GM18873 (cell line): ENCODE data around the gene TNFRSF25.
"Not testable (repeated sequence)": the region's sequence is repeated elsewhere in the genome, so short reads cannot be mapped to it uniquely, and the experiment has no call there.

Experiments used
- ATAC-seq: cut with Tn5 transposase; IDR thresholded peaks from one replicate; pipeline ENCODE4 v1.9.1; 2021; ENCODE audit warnings: mild to moderate bottlenecking, moderate library complexity, moderate number of reproducible peaks; ENCODE audit not compliant: unreplicated experiment, low FRiP score

Gene TNFRSF25

DNA sequence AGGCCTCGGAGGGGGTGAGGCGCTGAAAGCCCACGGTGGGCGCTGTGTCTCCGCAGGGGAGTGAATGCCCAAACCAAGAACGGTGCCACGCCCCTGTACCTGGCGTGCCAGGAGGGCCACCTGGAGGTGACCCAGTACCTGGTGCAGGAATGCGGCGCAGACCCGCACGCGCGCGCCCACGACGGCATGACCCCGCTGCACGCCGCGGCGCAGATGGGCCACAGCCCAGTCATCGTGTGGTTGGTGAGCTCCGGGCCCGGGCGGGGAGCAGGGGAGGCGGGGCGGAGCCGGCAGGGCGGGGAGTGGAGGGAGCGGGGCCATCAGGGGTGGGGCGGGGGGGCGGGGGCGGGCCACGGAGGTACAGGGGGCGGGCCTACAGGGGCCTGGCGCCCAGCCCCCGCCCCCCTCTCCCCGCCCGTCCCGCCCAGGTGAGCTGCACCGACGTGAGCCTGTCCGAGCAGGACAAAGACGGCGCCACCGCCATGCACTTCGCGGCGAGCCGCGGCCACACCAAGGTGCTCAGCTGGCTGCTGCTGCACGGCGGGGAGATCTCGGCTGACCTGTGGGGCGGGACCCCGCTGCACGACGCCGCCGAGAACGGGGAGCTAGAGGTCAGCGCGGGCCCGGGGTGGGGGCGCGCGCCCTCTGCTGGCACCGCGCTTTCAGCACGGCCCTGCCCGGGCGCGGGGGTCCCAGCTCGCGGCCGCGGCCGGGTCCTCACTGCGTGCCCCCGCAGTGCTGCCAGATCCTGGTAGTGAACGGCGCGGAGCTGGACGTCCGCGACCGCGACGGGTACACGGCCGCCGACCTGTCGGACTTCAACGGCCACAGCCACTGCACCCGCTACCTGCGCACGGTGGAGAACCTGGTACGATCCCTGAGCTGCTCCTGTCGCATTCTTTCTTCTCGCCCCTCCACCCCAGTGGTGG lies 25.5 kb downstream of the TNFRSF25 start:
- no peak for ATAC-seq

DNA sequence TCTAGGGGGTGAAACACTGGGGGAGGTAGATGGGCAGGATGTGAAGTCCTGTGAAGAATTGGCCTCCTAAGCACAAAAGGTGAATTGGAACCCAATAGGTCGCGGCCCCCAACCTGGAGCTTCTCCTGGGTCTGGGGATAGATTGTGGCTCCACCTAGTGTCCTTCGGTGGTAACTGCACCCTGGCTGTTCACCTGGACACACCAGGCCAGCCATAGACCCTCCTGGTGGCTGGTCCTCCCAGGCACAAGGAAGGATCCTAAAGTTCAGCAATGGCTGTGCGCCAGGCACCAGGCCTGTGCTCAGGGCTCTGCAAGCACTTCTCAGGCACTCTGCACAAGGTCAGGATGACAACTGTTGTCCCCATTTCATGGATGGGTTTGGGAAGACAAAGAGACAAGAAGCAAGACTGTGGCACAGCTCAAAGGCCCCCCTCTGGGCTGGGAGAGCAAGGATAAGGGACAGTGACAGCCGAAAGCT lies 27.9 kb downstream of the TNFRSF25 start:
- ATAC-seq = no peak

DNA sequence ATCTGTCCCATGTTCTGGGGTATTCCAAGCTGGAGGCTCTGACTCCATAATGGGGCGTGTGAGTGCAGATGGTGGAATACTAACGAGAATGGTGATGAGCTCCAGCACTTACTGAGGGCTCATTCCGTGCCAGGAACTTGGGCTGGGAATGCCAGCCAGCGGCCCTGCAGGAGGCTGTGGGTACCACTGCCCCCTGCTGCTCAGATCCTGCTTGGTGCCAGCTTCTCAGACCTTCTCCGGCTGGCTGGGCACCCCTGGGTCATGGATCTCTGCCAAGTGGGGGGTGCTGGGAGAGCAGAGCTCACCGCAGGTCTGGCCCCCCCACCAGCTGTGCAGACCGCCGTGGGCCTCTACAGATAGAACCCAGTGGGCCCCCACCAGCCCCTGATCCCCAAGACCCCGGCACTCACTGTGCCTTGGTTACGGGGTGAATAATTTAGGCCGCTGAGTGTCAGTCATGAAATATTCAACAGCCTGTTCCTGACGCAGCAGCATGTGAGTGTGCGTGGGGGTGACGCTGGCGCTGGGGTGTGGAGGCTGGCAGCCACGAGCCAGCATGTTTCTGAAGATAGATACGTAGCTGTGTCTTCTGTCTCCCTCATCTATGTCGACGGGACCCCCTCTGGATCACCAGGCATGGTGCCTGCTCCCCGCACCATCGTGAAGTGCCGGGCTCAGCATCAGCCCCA lies 28.8 kb downstream of the TNFRSF25 start:
- not testable (repeated sequence) for ATAC-seq

DNA sequence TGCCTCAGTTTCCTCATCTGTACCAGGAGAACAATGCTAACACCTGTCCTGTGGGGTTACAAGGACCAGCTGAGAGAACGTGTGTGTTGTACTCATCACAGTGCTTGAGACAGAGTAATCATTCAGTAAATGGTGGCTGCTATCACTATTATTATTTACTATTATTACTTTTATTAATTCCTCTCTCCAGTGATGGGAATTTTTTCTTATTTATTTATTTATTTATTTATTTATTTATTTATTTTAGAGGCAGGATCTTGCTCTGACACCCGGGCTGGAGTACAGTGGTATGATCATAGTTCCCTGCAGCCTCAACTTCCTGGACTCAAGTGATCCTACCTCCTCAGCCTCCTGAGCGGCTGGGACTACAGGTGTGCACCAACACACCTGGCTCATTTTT lies 29.7 kb downstream of the TNFRSF25 start:
- not testable (repeated sequence) for ATAC-seq

DNA sequence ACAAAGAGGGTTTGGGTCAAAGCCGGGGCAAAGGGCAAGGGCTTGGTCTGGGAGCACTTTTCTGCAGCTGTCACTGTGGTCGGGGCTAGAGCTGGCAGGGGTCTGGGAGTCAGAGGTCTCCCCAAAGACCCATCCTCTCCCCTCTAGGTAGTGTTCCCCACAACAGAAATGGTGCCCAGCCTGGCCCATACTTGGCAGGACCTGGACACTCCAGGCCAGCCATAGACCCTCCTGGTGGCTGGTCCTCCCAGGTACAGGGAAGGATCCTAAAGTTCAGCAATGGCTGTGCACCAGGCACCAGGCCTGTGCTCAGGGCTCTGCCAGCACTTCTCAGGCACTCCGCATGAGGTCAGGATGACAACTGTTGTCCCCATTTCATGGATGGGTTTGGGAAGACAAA lies 30.4 kb downstream of the TNFRSF25 start:
- no peak for ATAC-seq

DNA sequence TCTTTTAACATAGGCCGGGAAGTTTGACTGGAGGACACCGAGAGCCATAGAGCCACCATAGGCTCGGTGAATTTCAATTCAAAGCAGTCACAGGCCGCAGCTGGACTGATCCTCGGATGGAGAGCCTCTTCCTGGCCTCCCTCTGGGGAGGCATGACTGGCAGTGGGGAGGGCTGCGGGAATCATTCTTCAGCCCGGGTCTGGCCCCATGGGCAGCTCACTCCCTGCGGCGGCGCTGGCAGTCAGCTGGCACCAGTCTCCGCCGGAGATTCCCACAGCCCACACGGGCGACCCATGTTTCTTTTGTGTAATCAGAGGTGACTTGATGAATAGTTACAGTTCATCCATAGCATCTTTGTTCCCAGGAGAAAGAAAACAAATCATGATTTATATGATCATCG lies 30.8 kb downstream of the TNFRSF25 start:
- ATAC-seq = no peak

DNA sequence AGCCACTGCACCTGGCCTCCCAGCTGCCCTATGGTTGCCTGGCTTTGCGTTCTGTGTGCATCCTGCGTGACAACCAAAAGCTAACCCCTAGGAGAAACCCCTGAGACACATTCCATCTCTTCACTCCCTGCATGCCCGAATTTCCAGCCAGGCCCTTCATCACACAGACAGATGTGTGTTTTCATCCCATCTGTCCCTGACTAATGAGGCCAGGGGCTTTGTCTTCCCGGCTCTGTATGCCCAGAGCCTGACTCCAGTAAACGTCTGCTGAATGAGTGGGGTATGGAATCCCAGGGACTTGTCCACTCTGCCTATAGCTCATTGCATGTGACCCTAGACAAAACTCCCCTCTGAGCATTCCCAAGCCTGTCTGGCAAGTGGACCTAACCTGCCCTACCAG lies 31.8 kb downstream of the TNFRSF25 start:
- ATAC-seq = no peak

DNA sequence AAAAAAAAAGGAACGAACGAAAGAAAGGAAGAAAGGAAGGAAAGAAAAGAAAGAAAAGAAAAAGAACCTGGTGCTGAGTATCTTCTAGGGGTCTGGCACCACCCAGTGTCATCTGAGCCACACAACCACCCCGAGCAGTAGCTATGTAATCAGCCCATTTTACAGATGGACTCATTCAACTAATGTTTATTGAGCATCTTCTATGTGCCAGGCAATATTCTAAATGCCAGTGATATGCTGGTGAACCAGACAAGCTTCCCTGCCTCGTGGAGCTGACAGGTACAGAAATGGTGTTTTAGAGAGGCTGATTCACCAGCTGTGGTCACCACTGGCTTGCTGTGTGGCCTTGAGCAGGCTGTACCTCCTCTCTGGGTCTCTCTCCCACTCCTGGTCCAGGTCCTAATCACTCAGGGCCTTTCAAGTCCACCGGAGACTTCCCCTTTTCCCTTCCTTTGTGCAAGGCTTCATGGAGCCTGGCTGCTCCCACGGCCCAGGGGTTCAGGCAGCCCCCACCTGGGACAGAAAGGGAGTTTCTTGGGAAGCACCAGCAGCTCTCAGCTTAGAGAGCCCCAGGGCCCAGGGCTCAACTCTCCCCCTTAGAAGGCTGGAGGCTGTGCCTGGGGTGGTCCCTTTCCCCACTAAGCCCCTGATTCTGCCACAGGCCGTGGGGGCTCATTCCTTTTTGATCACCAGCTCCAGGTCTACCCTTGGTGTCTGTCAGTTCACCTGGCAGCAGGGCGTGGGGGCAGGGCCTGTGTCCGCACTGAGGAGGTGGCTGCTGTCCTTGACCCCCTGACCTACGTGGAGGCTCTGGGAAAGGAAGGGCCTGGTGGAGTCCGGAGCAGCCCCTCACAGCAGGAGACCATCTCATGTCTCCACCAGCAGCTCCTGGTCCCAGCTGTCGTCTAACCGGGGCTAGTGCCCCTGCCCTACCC lies 34.1 kb downstream of the TNFRSF25 start:
- not testable (repeated sequence) for ATAC-seq

DNA sequence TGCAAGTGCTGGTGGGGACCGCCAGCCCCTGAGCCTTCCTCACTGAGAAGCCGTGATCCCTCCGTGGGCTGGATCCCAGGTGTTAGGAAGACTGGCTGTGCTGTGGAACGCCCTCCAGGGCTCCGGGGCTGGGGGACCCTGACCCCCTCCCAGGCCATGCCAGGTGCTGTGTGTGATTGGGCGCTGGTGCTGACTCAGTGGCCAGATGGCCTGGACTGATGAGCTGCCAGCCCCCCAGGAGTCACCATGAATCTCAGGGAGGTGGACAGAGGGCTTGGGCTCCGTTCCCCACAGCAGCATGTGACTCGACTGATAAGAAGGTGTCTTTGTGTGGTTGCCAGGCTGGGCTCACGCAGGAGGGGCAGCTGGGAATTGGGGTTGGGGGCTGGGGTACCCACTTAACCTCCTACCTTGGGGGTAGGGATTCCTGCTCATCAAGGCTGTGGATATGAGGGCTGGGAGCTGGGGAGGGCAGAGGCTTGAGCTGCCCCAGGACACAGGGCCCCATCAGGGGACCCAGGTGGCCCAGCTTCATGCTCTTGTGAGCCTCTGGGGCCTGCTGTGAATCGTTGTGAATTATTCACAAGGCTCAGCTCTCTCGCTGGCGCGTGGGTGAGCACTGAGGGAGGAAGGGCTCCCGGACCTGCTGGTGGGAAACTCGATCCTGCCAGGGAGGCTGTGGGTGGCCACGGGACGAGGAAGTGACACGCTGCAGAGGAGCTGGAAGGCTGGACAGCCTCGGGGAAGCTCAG lies 36.1 kb downstream of the TNFRSF25 start:
- ATAC-seq = not testable (repeated sequence)

DNA sequence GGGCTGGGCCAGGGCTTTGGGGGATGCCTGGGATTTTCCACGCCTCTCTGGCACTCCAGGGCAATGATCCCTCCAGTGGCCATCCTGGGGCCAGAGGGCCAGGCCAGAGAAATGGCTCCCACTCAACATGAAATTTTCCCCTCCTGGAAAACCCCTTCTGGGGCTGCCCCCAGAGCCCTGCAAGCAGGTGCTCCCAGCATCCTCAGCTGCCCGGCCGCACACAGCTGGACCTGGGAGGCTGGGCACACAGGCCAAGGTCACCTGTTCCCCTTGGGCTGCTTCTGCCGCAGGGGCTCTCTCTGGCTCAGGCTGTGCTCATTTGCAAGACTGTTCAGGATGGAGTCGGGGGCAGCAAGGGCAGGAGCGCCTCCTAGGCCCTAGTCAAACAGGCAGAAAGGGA lies 37.5 kb downstream of the TNFRSF25 start:
- not testable (repeated sequence) for ATAC-seq

DNA sequence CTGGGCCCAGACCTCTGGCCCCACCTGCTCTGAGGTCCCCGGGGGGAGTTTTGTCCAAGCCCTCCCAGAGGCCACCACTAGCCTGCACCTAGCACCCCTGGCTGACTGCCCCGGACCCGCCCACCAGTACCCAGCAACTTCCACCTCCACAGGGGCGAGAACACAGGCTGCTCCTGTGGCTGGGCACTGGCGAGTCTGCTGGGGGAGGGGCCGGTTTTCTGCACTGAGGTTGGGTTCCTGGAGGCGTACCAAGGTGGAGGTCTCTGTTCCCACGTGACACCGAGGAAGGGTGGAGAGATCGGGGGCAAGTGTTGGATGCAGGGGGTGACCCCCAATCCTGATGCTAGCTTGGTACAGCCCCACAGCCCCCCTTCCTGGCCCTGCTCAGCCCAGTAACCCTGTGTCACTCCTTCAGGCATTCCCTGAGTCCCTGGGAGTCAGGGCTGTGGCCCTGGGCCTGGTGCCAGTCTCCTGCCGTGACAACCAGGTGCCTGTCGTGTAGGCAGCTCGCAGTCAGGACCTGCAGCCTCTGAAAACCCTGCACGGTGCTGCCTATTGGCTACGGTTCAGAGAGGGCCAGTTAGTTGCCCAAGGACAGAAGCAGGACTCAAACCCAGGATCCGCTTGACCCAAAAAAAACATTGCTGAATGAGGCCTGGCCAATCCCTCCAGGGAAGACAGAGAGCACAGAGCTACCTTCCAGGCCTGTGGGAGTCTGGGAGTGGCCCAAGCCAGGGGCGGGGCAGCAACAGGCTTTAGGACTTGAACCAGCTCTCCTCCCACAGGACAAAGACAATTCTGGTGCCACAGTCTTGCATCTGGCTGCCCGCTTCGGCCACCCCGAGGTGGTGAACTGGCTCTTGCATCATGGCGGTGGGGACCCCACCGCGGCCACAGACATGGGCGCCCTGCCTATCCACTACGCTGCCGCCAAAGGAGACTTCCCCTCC lies 38.3 kb downstream of the TNFRSF25 start:
- no peak for ATAC-seq

DNA sequence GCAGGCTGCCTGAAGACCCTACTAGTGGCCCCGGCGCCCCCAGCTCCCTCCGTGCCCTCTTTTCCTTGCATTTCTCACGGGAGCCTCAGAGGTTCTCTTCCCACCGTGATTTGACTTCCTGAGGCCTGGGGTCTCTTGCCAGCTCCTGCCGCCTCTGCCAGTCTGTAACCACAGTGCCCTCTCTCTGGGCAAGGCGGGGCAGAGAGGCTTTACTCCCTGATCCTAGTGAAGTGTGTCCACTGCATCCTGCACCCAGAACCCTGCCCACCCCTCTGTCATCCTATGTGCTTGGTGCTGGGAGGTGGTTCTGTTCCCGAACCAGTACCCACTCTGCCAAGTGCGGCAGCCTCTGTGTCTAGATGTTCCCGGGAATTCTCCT lies 39.0 kb downstream of the TNFRSF25 start:
- ATAC-seq = no peak

DNA sequence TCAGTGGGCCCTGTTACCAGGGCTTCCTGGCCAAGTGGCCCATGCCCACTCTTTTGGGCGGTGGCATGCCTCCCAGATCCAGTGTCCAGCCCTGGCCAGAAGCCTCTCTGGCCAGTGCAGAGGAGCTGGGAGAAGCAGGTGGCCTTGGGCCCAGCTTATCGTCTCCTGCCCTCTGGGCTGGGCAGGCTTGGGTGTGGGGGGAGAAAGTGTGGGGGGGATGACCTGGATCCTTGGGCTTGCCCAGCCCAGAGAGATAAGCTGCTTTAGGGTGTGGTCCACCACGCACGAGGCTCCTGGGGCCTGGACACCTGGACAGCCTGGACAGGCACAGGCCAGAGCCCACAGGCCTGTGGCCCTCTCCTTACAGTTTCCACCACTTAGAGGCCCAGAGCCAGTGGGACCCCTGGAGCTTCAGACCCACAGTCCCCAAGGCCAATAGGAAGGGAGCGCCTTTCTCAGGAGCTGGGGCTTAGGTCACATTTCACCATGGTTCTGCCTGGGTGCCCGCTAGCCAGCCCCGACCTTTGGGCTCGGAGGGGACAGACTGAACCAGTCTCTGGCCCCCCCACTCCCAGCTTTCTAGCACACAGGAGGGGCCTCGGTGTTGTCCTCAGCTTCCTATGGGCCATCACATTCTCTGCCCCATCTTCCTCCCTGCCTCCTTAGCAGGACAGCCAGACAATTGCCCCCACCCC lies 39.5 kb downstream of the TNFRSF25 start:
- no peak for ATAC-seq

DNA sequence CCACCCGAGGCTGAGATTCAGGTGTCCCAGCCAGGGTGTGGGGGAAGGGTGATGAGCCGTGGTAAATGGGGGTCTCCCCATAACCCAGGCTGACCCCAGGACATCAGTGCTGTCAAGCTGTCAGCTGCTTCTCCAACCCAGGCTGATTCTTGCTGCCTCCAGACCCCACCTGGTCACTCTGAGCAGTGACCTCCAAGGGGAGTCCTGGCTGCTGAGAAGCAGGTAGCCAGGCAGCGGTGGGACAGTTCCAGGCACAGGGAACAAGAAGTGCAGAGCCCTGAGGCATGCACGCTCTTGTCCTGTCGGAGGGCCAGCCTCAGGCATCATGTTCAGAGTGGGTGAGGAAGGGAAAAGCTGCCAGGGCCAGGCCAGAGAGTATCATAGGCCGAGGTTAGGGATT lies 40.3 kb downstream of the TNFRSF25 start:
- ATAC-seq = no peak

DNA sequence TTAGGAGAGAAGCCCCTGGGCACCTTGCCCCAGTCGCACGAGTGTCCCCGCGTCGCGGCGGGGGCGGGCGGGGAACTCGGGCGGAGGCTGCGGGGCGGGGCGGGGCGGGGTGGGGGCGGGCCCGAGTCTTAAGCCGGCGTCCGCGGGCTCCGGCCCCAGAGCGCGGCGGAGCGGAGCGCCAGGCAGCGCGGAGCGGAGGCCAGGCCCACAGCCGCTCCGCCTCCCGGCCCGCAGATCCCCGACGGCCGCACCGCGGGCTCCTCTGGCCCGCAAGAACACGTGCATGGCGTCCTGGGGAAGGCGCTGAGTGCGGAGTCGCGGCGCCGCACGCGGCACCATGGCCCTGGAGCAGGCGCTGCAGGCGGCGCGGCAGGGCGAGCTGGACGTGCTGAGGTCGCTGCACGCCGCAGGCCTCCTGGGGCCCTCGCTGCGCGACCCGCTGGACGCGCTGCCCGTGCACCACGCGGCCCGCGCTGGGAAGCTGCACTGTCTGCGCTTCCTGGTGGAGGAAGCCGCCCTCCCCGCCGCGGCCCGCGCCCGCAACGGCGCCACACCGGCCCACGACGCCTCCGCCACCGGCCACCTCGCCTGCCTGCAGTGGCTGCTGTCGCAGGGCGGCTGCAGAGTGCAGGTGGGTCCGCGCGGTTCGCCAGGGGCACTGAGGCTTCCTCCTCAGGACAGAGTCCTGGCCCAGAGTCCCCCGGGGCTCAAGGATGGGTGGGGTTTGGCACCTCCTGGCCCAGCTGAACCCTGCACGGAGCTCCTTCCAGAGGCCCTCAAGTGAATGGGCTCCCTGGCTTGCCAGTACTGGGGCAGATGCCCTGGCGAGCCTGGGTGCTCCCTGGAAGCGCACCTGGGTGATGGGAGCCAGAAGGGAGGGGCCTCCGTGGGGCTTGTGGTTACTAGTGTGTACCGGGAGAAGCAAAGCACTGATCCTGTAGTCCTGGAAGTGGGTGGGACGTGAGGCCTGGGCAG lies 41.1 kb downstream of the TNFRSF25 start, which contains the start of gene ESPN:
Gene ESPN, plus strand, starts transcription at position 158 of the 975 bp plus-strand sequence. Its CDS starts 180 bp downstream, at position 338.
- no peak for ATAC-seq

DNA sequence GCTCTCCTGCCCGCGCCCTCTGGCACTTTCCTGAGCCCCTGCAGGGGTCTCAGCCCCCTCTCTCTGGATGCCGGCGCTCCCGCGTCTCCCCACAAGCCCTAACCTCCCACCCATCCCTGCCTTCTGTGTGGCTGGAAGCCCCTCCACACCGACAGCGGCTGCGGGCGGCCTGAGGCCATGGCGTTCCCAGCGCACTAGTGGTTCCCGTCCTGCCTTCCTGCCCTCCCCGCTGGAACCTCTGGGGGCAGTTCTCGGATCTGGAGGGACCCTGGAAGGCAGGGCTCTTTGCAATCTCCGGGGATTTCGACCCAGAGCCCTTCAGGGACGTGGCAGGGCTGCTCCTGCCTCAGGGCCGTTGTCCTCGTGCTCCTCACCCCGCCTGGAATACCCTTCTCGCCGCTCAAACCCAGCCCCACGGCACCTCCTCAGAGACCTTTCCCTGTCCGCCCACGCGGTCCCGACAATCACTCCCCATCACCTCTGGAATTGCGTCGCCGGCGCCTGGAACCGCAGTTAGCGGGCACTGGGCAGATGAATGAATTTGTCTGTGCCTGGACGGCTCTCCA lies 41.9 kb downstream of the TNFRSF25 start:
- no peak for ATAC-seq
